ENCODE data around the gene PRDM15.

The PRDM15 gene

GRCh38 chr21:41890355-41890754, 11.2 kb upstream of the PRDM15 start:
- intact Hi-C loops (cut with DNase I; ENCODE audit: low total_unique reads), result no loop called here
- Histone ChIP-seq H3K36me3 (peaks cover 0 to 61% (median 24%) of the 10 kb centered on the region in 3 donors), H3K4me1 (no peaks in the 10 kb centered on the region), H3K9me3 (no peaks in the 10 kb centered on the region), H3K27ac (no peak overlapping the region), H3K27me3 (no peaks in the 10 kb centered on the region), H3K4me3 (no peak overlapping the region)
- TF ChIP-seq CTCF (IDR thresholded peaks at IDR 0.05), result no peak
- no peak for DNase-seq

GRCh38 chr21:41888749-41889376, 9.7 kb upstream of the PRDM15 start:
- Histone ChIP-seq H3K27me3 (no peaks in the 10 kb centered on the region), H3K36me3 (peaks cover 0 to 47% (median 11%) of the 10 kb centered on the region in 3 donors), H3K9me3 (no peaks in the 10 kb centered on the region), H3K4me3 (no peak overlapping the region), H3K27ac (no peak overlapping the region), H3K4me1 (no peaks in the 10 kb centered on the region)
- intact Hi-C loops (cut with DNase I; ENCODE audit: low total_unique reads), result no loop called here
- no peak for DNase-seq
- TF ChIP-seq CTCF (IDR thresholded peaks at IDR 0.05), result no peak

GRCh38 chr21:41887667-41888066, 8.5 kb upstream of the PRDM15 start:
- TF ChIP-seq CTCF (IDR thresholded peaks at IDR 0.05), result no peak
- Histone ChIP-seq H3K27me3 (no peaks in the 10 kb centered on the region), H3K4me1 (no peaks in the 10 kb centered on the region), H3K27ac (no peak overlapping the region), H3K9me3 (no peaks in the 10 kb centered on the region), H3K4me3 (no peak overlapping the region), H3K36me3 (peaks cover 0 to 41% (median 10%) of the 10 kb centered on the region in 3 donors)
- DNase-seq, result no peak
- intact Hi-C loops (cut with DNase I; ENCODE audit: low total_unique reads), result no loop called here

GRCh38 chr21:41886328-41886727, 7.2 kb upstream of the PRDM15 start:
- Histone ChIP-seq H3K27me3 (no peaks in the 10 kb centered on the region), H3K27ac (no peak overlapping the region), H3K9me3 (no peaks in the 10 kb centered on the region), H3K4me3 (no peak overlapping the region), H3K4me1 (no peaks in the 10 kb centered on the region), H3K36me3 (peaks cover 0 to 27% (median 6%) of the 10 kb centered on the region in 3 donors)
- DNase-seq, result no peak
- TF ChIP-seq CTCF (IDR thresholded peaks at IDR 0.05), result no peak
- intact Hi-C loops (cut with DNase I; ENCODE audit: low total_unique reads), result no loop called here

- H3K36me3 ChIP-seq, result peaks cover 0 to 21% (median 6%) of the 10 kb centered on the region in 3 donors
- no peaks in the 10 kb centered on the region for H3K27me3 ChIP-seq
- H3K4me3 ChIP-seq, result no peak overlapping the region
- no peak for DNase-seq
- intact Hi-C loops (cut with DNase I; ENCODE audit: low total_unique reads), result no loop called here
- TF ChIP-seq CTCF (IDR thresholded peaks at IDR 0.05), result no peak
- H3K9me3 ChIP-seq, result no peaks in the 10 kb centered on the region
- no peaks in the 10 kb centered on the region for H3K4me1 ChIP-seq
- H3K27ac ChIP-seq, result no peak overlapping the region
Observed at GRCh38 chr21:41885341-41886024, 6.3 kb upstream of the PRDM15 start.

Measured in tibial artery (tissue), 4 donors.